ENCODE results near the gene TRIM39.
"Not testable (repeated sequence)": the region's sequence is repeated elsewhere in the genome, so short reads cannot be mapped to it uniquely, and the experiment has no call there.

TRIM39 gene

GRCh38 chr6:30369280-30369679 is 42.6 kb downstream of the TRIM39 start:
- FAIRE-seq = not testable (repeated sequence)

GRCh38 chr6:30378290-30378937 is 51.7 kb downstream of the TRIM39 start:
- no peak for FAIRE-seq

DNA sequence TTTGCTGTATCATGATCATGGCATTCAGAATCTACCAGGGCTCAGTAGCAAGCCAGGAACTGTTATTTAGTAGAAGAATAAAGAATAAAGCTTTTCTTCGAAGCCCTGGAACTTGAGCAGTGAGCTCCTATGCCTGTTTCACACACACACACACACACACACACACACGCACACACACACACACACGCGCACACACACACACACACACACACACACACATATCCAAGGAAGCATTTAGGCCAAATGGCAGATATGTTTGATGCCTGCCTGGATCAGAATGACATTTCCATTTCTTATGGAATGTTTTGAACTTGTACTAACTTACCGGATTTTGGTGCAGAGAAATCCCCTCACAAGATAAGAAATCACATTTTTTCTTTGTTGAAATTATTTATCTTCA is 53.7 kb downstream of the TRIM39 start:
- no peak for FAIRE-seq

DNA sequence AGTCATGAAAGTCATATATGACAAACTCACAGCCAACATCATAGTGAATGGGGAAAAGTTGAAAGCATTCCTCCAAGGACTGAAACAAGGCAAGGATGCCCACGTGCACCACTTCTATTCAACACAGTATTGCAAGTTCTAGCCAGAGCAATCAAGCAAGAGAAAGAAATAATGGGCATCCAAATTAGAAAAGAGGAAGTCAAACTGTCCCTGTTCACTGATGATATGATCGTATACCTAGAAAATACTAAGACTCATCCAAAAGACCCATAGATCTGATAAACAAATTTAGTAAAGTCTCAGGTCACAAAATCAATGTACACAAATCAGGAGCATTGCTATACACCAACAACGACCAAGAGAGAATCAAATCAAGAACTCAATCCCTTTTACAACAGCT is 59.4 kb downstream of the TRIM39 start:
- FAIRE-seq = no peak

DNA sequence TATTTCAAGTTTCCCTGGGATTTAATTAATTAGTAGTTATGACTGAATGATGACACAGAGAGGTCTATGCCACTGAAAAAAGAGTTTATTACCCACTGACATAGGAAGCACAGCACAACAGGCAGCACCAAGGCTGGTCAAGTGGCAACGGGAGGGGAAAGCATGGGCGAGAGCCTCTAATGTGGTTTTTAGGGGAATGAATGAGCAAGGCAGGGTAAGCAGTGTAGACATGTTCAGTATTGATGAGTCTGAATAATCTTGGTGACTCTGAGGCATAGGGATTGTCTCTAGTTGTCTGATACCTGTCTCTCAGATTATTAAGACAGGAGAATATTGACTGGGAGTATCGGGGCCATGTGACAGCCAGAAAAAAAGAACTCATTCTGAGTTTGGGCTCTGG is 64.5 kb downstream of the TRIM39 start:
- FAIRE-seq = no peak

Measured in A204.1 (cell line).